GM18873 (cell line): Measurements from ENCODE around the gene GFRA1.

Experiments used
- ATAC-seq: cut with Tn5 transposase; IDR thresholded peaks from one replicate; pipeline ENCODE4 v1.9.1; 2021; ENCODE audit warnings: mild to moderate bottlenecking, moderate library complexity, moderate number of reproducible peaks; ENCODE audit not compliant: unreplicated experiment, low FRiP score

GFRA1 gene

DNA sequence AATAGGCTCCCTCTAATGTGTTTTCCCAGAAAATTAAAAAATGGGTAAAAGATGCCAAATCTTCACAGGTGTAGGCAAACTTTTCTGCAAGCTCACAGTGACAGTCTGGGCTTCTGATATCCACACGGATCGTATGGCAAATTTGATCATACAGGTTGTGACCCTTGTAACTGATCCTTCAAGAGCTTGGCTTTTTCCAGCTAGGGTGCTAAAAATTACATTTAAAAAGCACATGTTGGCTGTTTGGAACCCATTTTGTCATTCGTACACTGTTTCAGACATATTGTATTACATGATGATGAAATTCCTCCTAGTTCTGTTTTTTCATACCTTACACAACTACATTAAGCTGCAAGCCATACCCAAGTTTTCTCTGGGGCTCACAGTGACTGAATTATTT, 138.7 kb downstream of the GFRA1 start:
- ATAC-seq, result no peak

DNA sequence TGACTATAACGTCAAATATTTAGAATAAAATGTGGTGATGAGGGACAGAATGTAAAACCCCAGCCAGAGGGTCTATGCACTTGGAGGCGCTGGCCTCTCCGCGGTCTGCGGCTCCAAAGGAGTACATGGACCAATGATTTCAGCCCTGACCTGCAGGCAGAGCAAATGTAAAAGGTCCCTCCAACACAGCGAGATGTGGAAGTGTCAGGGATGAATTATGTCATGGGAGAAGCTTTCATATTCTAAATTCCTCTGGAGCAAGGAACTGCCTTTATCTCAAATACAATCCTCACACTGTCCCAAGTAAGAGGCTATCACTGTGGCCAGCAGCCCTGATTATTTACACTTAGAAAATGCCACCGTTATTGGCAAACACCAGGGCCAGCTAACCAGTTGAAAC, 139.4 kb downstream of the GFRA1 start:
- no peak for ATAC-seq

DNA sequence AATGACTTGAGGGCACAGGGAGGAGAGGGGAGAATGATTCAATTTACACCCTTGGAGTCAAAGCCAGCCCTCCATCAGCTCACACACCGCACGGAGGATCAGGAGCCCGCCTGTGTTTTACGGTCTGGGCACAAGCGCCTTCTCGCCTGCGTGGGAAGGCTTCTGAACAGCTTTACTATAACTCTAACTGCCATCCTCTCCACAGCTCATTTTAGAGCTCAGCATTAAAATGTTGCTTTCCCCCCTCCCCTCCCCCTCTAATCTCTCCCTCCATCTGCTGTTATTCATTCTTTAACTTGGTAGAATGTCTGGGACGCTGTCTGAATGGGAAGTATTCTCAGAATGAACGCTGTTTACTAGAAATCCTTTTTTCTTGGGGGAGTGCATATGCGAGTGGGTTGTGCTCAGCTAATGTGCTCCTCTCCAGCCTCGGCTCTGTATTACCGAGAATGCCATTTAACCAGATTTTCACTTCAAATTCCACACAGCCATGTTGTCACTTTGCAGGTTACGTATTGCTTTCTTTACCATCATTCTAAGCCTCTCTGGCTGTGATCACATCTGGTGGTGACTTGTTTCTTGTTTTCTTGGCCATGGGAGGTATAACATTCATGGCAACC, 140.1 kb downstream of the GFRA1 start:
- no peak for ATAC-seq

DNA sequence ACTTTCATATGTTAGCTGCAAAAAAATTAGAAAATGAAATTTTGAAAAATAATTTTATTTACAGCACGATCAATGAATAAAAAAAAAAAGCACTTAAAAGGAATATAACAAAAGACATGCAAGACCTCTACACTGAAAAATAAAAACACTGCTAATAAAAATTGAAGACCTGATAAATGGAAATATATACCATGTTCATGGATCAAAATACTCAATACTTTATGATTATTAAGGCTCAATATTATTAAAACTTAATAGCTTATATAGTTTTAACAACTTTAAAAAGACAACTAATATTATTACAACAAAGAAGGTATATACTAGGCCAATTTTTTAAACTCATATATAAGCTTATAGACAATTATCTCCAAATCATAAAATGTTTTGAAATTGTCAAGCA, 143.0 kb downstream of the GFRA1 start:
- ATAC-seq, result no peak

DNA sequence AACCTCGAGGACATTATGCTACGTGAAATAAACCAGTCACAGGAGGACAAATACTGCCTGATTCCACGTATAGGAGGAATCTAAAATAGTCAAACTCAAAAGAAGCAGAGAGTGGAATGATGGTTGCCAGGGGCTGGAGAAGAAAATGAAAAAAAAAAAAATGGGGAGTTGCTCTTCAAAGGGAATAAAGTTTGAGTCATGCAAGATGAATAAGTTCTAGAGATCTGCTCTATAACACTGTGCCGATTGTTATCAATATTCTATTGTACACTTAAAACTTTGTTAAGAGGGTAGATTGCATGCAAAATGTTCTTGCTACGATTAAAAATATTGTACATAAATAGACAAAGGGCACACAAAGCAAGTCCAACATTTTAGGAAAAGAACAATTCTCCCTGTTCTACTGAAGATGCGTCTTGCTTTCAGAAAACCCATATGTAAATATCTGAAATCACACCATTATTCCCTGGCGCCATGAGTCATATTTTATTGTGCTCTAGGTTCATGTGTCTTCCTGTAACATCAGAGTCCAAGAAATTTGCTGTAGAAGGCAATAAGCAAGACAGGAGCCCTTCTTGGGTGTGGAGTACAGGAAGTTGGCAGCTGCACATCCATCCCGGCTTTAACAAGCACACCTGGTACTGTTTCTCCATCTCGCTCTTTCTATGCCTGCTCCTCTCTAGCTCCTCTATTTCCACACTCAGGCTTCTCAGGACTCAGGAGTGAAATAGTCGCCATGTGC, 145.9 kb downstream of the GFRA1 start:
- no peak for ATAC-seq

DNA sequence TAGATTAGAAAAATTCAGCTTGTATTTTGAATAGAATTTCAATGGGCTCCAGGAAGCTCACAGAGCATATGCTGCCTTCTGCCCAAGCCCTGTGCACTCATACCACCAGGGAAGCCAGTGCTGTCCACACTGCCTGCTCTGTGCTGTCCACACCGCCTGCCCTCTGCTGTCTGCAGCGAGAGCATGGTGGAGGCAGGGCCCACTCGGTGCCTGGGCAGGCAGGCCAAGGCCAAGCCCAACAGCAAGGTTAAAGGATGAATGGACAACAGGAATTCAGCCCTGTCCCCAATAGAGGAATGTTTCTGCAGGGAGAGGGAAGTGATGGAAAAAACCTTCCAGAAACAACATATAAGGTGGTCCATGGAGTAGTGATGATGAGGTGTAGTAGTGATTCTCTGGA, 146.8 kb downstream of the GFRA1 start:
- no peak for ATAC-seq

DNA sequence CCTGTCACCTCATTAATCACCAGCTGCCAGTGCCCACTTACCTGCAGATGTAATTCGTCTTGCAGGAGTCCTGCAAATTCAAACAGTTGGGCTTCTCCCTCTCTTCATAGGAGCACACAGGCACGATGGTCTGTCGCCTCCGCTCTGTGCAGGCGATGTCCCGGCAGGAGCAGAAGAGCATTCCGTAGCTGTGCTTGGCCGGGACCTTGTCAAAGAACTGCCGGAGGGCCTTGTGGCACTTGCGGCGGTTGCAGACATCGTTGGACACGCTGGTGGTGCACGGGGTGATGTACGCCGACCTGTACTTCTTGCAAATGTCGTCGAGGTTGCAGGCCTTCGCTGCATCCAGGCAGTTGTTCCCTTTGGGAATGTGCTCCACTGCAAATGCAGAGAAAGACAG, 147.8 kb downstream of the GFRA1 start:
- no peak for ATAC-seq

DNA sequence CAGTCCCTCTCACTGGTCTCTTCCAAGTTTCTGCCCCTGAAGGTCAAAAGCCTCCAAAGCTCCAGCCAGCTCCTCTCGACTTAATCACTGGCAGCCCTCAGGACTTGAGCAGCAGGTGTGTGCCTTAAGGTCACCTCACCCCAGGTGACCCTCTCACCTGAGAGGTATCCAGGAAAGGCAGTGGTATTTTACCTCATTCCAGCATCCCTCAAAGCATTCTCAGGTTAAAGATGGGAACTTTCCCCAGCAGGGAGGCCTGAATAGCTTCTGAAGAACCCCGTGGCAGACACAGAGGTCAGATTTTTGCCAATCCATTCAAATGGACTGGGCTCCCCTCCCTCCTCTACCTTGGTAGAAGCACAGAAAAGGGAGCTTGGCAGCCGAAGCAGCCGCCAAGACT, 148.2 kb downstream of the GFRA1 start:
- no peak for ATAC-seq

DNA sequence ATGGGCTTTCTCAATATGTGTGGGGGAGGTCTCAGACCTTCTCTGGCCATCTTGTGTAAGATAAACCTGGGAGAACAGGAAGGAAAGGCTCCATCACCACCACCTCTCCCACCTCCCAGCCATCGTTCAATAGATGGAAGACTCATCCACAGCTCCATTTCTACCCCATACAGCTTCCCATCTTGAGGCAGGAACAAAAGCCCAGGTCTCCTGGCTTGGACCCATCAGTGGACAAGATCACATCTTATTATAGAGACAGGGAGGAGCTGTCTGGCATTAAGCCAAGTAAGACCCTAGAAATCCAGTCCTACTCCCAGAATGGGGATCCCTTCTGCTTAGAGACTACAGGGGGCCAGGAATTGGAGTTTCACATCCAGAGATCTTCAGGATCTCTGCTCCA, 150.3 kb downstream of the GFRA1 start:
- no peak for ATAC-seq

DNA sequence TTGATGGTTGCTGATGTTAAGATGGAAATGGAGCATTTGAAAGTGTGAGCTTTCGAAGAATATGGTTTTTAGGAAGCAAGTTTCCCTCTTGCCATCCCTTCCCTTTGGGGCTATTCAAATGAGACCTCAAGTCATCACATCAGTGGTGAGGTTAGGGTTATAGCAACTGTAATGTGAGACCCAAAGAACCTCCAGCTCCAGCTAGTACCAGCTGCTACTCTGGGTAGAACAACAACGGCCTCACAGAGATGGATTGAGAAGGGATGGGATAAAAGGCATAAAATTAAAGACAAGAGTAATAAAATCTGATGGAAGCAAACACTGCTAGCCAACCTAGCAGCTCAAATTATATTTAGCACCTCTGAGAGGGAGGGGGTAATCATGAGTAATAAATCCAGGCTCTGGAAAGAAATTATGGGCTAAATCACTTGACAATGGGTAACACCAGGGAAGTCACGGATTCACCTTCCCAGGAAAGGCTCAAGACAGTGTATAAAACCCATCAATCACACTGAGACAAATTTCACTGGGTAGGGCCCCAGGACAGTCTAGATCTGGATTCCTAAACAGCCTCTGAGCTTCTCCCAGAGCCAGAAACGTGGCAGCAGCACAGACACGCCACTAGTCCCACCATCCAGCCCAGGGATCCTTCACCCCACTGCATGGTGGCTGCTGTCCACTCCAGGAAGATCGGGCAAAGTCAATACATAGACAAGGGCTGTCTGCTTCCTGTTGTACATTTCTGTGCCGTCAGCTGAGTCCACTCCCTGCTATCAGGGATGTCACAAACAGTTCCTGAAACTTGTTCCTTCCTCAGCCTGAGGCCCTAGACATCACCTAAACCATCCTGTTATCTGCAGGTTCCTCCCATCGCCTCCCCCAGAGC, 151.1 kb downstream of the GFRA1 start:
- ATAC-seq, result no peak

DNA sequence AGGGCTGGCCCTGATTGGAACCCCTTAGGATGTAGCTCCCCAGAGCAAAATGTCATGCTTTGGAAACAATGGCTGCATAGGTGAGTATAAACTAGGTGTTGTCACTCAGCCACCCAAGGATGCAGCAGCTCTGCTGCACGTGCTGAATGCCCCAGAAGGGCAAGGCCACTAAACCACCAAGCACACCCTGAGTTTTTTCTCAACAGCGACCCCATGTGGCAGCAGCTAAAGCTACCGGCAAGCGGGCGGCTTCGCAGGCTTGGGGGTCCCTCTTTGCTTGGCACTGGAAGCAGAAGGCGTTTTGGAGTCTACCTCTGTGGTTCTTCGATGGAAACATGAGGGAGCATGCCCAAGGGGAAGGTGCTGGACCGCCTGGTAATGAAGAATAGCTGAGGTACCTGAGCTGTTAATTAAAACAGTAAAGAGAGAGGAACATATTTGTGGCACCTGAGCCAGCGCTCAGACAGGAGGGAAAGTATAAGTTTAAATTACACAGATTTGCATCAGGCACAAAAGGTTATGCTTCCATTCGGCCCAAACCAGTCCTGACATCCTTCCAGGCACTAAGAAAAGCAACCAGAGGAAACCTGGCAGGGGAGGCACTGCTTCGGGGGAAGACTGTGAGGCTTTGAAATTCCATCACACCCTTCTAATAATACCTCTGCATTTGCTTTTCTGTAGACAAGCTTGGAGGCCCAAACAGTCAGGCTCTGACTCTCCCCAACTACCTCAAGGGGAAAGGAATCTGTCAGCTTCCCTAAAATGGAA, 152.1 kb downstream of the GFRA1 start:
- no peak for ATAC-seq

DNA sequence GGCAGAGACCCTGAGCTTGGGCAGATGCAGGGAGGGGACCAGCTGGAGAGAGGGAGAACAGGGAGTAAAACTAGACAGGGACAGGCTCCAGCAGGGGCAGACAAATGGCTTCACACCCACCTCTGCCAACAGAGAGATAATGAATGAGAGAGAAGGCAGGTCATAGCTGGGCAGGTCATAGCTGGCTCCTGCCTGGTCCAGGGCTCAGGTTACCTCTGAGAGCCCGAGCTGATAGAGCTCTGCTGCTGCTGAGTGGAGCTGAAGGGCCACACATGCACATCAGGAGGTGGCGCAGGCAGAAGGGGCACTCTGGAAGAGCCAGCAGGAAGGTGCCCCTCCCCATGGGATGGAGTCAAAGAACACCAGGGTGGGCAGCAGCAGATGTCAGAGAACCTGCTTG, 154.2 kb downstream of the GFRA1 start:
- no peak for ATAC-seq

DNA sequence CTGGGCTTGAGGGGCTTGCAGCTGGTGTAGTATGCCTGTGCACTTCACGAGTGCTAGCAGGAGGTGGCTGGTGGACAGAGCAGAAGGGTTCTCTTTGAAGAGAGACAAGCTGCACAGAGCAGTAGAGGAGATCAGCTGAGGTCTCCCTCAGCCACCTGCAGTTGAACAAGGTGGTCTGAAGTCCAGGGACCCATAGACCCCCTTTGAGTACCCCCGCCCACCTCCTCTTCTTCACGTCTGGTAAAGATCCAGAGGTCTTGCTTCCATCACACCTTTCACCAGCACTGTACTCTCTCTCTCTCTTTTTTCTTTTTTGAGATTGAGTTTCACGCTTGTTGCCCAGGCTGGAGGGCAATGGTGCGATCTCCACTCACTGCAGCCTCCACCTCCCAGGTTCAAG, 157.2 kb downstream of the GFRA1 start:
- no peak for ATAC-seq

DNA sequence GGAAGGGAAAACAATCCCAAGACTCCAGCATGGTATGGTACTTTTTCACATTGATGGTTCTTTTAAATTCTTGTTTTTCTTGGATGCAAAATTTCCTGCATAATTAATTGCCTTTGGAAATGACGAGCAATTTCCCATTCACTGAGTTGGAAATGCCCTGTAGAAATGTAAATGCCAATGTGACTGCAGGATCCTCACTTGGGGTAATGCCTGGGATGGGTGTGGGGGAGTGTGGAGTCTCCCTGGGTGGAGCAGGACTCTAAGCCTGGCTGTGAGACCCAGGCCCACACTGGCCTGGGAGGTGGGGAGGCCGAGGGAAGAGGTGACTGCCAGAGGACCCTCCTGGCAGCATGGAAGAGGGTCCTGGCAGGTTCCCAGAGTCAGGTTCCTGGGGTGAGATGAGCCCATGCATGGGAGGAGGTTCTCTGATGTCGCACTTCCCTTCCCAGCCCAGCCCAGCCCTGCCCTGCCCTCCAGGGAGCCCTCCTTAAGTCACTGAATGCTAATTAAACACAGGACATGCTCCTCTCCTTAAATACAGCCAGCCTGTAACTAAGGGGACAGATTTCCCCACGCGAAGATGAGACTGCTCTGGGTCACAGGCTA, 157.9 kb downstream of the GFRA1 start:
- ATAC-seq, result no peak

DNA sequence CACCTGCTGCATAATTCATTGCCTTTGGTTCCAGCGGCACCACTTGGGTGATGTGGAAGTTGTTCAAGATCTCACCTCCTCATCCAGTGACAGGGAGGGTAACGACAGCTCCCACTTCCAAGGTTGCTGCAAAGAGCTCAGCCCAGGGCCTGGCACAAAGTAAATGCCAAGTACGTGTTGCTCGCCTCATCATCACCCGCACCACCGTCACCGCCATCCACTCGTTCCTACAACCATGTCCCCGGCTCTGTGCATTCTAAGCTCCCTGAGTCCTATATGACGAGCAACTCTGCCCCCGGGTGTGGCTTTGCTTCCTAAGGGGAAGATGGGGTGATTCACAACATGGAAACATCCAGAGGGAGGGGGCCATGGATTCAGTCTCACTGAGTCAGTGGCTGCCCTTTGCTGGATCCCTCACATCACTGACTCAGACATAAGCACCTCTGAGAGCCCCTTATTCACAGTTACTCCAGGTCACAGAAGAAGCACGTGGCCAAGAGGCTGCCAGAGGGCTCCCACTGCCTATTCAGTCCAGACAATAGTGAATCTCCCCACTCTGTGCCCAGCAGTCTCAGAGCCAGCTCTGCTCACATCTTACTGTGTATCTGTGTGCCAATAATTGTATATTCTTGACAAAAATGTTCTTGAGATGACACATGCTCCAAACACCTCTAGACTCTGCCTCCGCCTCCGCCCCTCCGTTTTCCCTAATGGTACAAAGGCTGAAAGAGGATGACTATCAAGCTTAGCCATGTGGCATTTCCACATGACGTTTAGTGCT, 159.1 kb downstream of the GFRA1 start:
- no peak for ATAC-seq

DNA sequence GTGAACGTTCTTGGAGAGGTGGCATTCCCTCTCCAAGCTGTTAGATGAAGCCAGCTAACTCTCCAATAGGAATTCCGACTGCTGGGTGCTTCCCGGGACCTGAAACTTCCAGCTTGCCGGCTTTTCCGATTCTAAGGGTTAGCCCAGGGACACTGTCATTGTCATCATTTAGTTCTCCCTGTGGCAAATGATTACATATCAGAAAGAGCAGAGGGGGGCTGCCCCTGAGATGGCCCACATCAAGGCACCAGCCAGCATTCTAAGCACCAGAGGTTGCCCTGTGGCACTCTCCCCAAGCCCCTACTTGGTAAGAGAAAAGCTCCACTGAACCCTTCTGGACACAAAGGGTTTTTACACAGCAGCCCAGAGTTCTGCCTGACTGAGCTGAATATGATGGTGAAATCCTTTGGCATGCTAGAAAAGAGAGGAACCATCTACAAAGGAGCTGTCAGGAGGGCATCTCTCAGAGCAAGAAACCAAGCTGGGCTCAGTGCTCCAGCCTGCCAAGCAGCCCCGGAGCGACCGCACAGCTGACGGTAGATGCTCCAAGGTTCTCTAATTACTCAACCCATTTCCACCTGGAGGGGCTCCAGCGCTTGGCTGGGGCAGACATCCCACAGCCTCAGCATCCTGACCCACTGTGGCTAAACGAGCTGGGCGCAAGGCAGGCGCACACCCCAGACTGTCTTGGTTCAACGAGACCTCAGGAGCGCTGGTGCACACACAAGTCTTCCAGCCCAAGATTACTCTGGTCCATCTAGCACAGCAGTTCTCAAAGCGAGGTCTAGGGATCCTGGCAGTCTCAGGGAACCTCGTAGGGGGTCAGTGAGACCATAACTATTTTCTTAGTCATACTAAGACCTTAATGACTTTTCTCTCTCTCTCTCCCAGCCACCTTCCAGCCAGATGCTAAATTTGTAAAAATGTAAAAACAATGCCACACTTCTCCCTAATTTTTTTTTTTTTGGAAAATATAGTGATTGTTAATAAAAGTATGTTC, 160.5 kb downstream of the GFRA1 start:
- ATAC-seq, result no peak

DNA sequence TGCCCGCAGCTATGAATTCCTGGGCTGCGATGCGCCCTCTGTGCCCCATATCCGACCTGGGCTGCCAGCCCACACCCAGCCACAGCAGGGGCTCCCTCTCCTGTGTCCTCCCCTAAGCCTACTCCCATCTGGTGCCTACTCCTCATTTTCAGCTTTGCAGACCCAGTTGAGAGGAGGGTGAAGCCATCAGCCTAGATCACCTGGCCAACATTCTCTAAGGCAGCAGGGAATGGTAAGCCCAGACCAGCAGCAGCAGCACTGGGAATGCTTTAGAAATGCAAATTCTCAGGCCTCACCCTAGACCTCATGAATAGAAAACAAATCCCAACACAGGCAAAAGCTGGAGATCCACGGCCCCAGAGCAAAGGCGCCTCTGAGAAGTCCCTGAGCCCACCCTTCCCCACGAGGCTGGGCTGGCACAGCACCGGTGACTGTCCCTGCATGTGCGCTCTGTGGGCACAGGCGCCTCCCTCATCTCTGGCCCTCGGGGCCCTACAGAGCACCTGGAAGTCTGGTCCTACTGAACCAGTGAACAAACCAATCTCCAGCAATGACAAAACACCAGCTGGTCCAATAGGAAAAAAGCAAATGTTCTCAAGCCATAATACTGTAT, 161.4 kb downstream of the GFRA1 start:
- ATAC-seq, result no peak

DNA sequence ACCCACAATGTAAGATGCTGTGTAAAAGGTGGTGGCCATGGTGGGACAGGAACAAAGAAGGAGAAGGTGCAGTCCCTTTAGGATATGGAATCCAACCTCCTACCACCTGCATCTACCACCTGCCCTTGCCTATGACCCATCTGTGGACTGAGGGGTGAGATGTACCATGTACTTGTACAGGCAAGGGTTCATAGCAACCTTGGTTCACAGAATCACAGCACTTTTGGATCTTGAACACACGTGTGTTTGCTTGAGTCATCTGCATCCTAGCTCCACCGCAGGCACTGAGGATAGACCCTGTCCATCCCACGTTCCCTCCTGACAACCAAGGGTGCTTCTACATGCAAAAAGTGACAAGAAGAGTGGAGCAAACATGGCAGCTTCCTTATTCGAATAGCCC, 162.3 kb downstream of the GFRA1 start:
- ATAC-seq, result no peak
